ENCODE measurements around the gene DECR2. TPM values are rescaled to one million over a fixed set of nuclear protein-coding genes. Genes with fewer than 3 reads are reported as not detected.

The DECR2 gene
- total RNA-seq, 2 donors from 2014 or later: 31.8 to 43.5 TPM

- no peak overlapping the region for H3K4me3 Mint-ChIP-seq
- H3K9ac ChIP-seq (ENCODE audit: extremely low read depth, low read length, poor library complexity, severe bottlenecking): no peak overlapping the region
These were observed 9.8 kb upstream of the DECR2 start for GRCh38 chr16:391885-392335.

GRCh38 chr16:392450-393030, 9.1 kb upstream of the DECR2 start:
- 91% methylated on average over 6 to 7 of the region's 7 CpGs for WGBS, 2 experiments (ENCODE audit: insufficient coverage in 1 of 2, insufficient read length in 1 of 2)
- Histone ChIP-seq H3K36me3 (ENCODE audit: control insufficient read depth, insufficient read depth, low read length) (no peaks in the 10 kb centered on the region), H3K4me1 (ENCODE audit: control insufficient read depth, insufficient read depth, low read length) (no peaks in the 10 kb centered on the region), H3K27ac (ENCODE audit: low read depth, low read length) (no peak overlapping the region), H3K9ac (ENCODE audit: extremely low read depth, low read length, poor library complexity, severe bottlenecking) (no peak overlapping the region), H3K9me3 (ENCODE audit: control insufficient read depth, low read length) (peaks cover 5% of the 10 kb centered on the region), H3K4me3 (ENCODE audit: low read length) (no peak overlapping the region), H3K27me3 (ENCODE audit: control insufficient read depth, insufficient read depth, low read length, poor library complexity, severe bottlenecking) (no peaks in the 10 kb centered on the region)
- peaks cover 20% of the 10 kb centered on the region for H3K4me1 Mint-ChIP-seq
- DNase-seq: no peak
- H3K36me3 Mint-ChIP-seq (ENCODE audit: low read depth): peaks cover 12% of the 10 kb centered on the region
- TF ChIP-seq CTCF (conservative IDR thresholded peaks at IDR 0.05): no peak
- H3K27ac Mint-ChIP-seq: no peak overlapping the region
- peaks cover 13% of the 10 kb centered on the region for H3K9me3 Mint-ChIP-seq
- no peaks in the 10 kb centered on the region for H3K27me3 Mint-ChIP-seq (ENCODE audit: insufficient read depth)
- H3K4me3 Mint-ChIP-seq: no peak overlapping the region

More at GRCh38 chr16:391885-392335, 9.8 kb upstream of the DECR2 start:
- Histone ChIP-seq H3K9me3 (ENCODE audit: control insufficient read depth, low read length) (peaks cover 5% of the 10 kb centered on the region), H3K36me3 (ENCODE audit: control insufficient read depth, insufficient read depth, low read length) (no peaks in the 10 kb centered on the region), H3K27ac (ENCODE audit: low read depth, low read length) (no peak overlapping the region), H3K27me3 (ENCODE audit: control insufficient read depth, insufficient read depth, low read length, poor library complexity, severe bottlenecking) (no peaks in the 10 kb centered on the region), H3K4me1 (ENCODE audit: control insufficient read depth, insufficient read depth, low read length) (no peaks in the 10 kb centered on the region), H3K4me3 (ENCODE audit: low read length) (no peak overlapping the region)
- no peaks in the 10 kb centered on the region for H3K27me3 Mint-ChIP-seq (ENCODE audit: insufficient read depth)
- peaks cover 12% of the 10 kb centered on the region for H3K36me3 Mint-ChIP-seq (ENCODE audit: low read depth)
- peaks cover 21% of the 10 kb centered on the region for H3K4me1 Mint-ChIP-seq
- no peak overlapping the region for H3K27ac Mint-ChIP-seq
- peaks cover 13% of the 10 kb centered on the region for H3K9me3 Mint-ChIP-seq
- peak; percentile 96 for DNase-seq
- peak; percentile 94 for TF ChIP-seq CTCF (conservative IDR thresholded peaks at IDR 0.05)
- WGBS, 2 experiments (ENCODE audit: insufficient coverage in 1 of 2, insufficient read length in 1 of 2): 65 to 70% methylated on average over 3 to 7 of the region's 7 CpGs

GRCh38 chr16:396199-396598, 5.5 kb upstream of the DECR2 start:
- Mint-ChIP-seq H3K36me3 (ENCODE audit: low read depth) (peaks cover 15% of the 10 kb centered on the region), H3K27ac (peak overlapping the region; percentile 96), H3K4me3 (peak overlapping the region; percentile 71), H3K4me1 (peaks cover 12% of the 10 kb centered on the region), H3K9me3 (peaks cover 13% of the 10 kb centered on the region), H3K27me3 (ENCODE audit: insufficient read depth) (no peaks in the 10 kb centered on the region)
- 34 to 57% methylated on average over 3 of the region's 3 CpGs for WGBS, 2 experiments (ENCODE audit: insufficient coverage in 1 of 2, insufficient read length in 1 of 2)
- H3K9ac ChIP-seq (ENCODE audit: extremely low read depth, low read length, poor library complexity, severe bottlenecking): no peak overlapping the region
- peaks cover 3% of the 10 kb centered on the region for H3K4me1 ChIP-seq (ENCODE audit: control insufficient read depth, insufficient read depth, low read length)
- H3K27me3 ChIP-seq (ENCODE audit: control insufficient read depth, insufficient read depth, low read length, poor library complexity, severe bottlenecking): no peaks in the 10 kb centered on the region
- DNase-seq: no peak
- no peak for TF ChIP-seq CTCF (conservative IDR thresholded peaks at IDR 0.05)
- peaks cover 5% of the 10 kb centered on the region for H3K9me3 ChIP-seq (ENCODE audit: control insufficient read depth, low read length)
- H3K27ac ChIP-seq (ENCODE audit: low read depth, low read length): no peak overlapping the region
- peak overlapping the region; percentile 74 for H3K4me3 ChIP-seq (ENCODE audit: low read length)
- no peaks in the 10 kb centered on the region for H3K36me3 ChIP-seq (ENCODE audit: control insufficient read depth, insufficient read depth, low read length)

Data from endodermal cell (in vitro differentiated cells).